CD14-positive monocyte (primary cell): ENCODE data around the gene CTNNAL1. TPM values are rescaled to one million over a fixed set of nuclear protein-coding genes. Genes with fewer than 3 reads are reported as not detected.

Source experiments
- DNase-seq, 3 donors: peaks; one replicate each; pipeline ENCODE4 v3.0.0-alpha.2; 2011 to 2022
- H2AFZ ChIP-seq: 2 replicates; pipeline ENCODE4 v1.6.0; 2012; ENCODE audit warnings: mild to moderate bottlenecking, low read depth, low read length, inconsistent platforms; ENCODE audit not compliant: insufficient read depth, poor library complexity, severe bottlenecking
- H3K27ac ChIP-seq, 2 donors: 1 replicate in 1 of 2; 2 replicates in 1 of 2; pipeline ENCODE4 v1.5.1; 2012 to 2013; ENCODE audit warnings: low read length in 2 of 2, control low read depth in 1 of 2, inconsistent platforms in 1 of 2, low read depth in 1 of 2, mild to moderate bottlenecking in 1 of 2
- H3K27me3 ChIP-seq, 2 donors: one replicate each; pipeline versions ENCODE4 v1.6.0 to v1.6.1; 2011 to 2013; ENCODE audit warnings: low read length in 2 of 2; ENCODE audit not compliant: control insufficient read depth in 2 of 2, insufficient read depth in 2 of 2
- H3K36me3 ChIP-seq, 2 donors: replicated peaks in 1 of 2; 1 replicate in 1 of 2; 2 replicates in 1 of 2; pipeline versions ENCODE4 v1.5.1 to v1.6.1; 2012 to 2013; ENCODE audit warnings: low read length in 2 of 2, control low read depth in 1 of 2, inconsistent platforms in 1 of 2, mild to moderate bottlenecking in 1 of 2; ENCODE audit not compliant: insufficient read depth in 2 of 2, control insufficient read depth in 1 of 2
- H3K4me1 ChIP-seq, 2 donors: 1 replicate in 1 of 2; 2 replicates in 1 of 2; pipeline versions ENCODE4 v1.5.1 to v1.6.1; 2012 to 2013; ENCODE audit warnings: low read length in 2 of 2, control low read depth in 1 of 2, inconsistent platforms in 1 of 2, mild to moderate bottlenecking in 1 of 2, moderate library complexity in 1 of 2; ENCODE audit not compliant: insufficient read depth in 2 of 2, control insufficient read depth in 1 of 2
- H3K4me2 ChIP-seq: replicated peaks from 2 replicates; pipeline ENCODE3; 2012; ENCODE audit warnings: low read length, moderate library complexity, mild to moderate bottlenecking; ENCODE audit not compliant: poor library complexity, severe bottlenecking; ENCODE audit errors: extremely low read depth
- H3K4me3 ChIP-seq, 3 experiments: fragments of 200-600 bp in 1 of 3; sonication (generic) in 1 of 3; replicated peaks in 1 of 3; 1 replicate in 2 of 3; 2 replicates in 1 of 3; pipeline ENCODE4 v1.5.1; 2011 to 2013; ENCODE audit warnings: low read length in 3 of 3, mild to moderate bottlenecking in 3 of 3, control low read depth in 2 of 3, low read depth in 2 of 3, inconsistent platforms in 1 of 3, moderate library complexity in 1 of 3
- H3K79me2 ChIP-seq: 2 replicates; pipeline ENCODE4 v1.6.0; 2012; ENCODE audit warnings: mild to moderate bottlenecking, control low read depth, inconsistent platforms, low read length, moderate library complexity; ENCODE audit not compliant: insufficient read depth
- H3K9ac ChIP-seq: 2 replicates; pipeline ENCODE4 v1.6.0; 2017; ENCODE audit warnings: low read length, mild to moderate bottlenecking; ENCODE audit not compliant: insufficient read depth, poor library complexity, severe bottlenecking
- H3K9me3 ChIP-seq, 2 donors: replicated peaks in 1 of 2; 1 replicate in 1 of 2; 2 replicates in 1 of 2; pipeline versions ENCODE4 v1.5.1 to v1.6.1; 2012 to 2013; ENCODE audit warnings: low read length in 2 of 2, control low read depth in 1 of 2; ENCODE audit not compliant: control insufficient read depth in 1 of 2, insufficient read depth in 1 of 2
- H4K20me1 ChIP-seq: 2 replicates; pipeline ENCODE4 v1.6.0; 2012; ENCODE audit warnings: mild to moderate bottlenecking, low read length, control low read depth, moderate library complexity; ENCODE audit not compliant: insufficient read depth
- H3K27ac Mint-ChIP-seq, 7 donors: one replicate each; pipeline ENCODE4 v1.8.0; 2020; ENCODE audit warnings: mild to moderate bottlenecking in 7 of 7, mixed read lengths in 7 of 7, moderate library complexity in 6 of 7, inconsistent platforms in 2 of 7
- H3K27me3 Mint-ChIP-seq, 3 donors: one replicate each; pipeline ENCODE4 v1.8.0; 2021 to 2022; ENCODE audit warnings: low read depth in 3 of 3, mild to moderate bottlenecking in 3 of 3, mixed read lengths in 3 of 3, moderate library complexity in 3 of 3, inconsistent platforms in 1 of 3
- H3K36me3 Mint-ChIP-seq, 2 donors: one replicate each; pipeline ENCODE4 v1.8.0; 2020; ENCODE audit warnings: mixed read lengths in 2 of 2, inconsistent platforms in 1 of 2, mild to moderate bottlenecking in 1 of 2
- H3K4me1 Mint-ChIP-seq: one replicate; pipeline ENCODE4 v1.8.0; 2020; ENCODE audit warnings: mild to moderate bottlenecking, mixed read lengths
- H3K4me3 Mint-ChIP-seq, 2 donors: one replicate each; pipeline ENCODE4 v1.8.0; 2020; ENCODE audit warnings: mild to moderate bottlenecking in 2 of 2, mixed read lengths in 2 of 2, moderate library complexity in 1 of 2
- H3K9me3 Mint-ChIP-seq, 7 donors: one replicate each; pipeline ENCODE4 v1.8.0; 2020 to 2022; ENCODE audit warnings: mixed read lengths in 7 of 7, mild to moderate bottlenecking in 6 of 7, moderate library complexity in 6 of 7, inconsistent platforms in 2 of 7
- WGBS: methylation state at CpG from one replicate; pipeline ENCODE4 v1.1.5; 2013; ENCODE audit warnings: missing lambda C conversion rate; ENCODE audit not compliant: insufficient coverage; 5-methylcytosine and 5-hydroxymethylcytosine counted together
- intact Hi-C, 2 donors: fragments of 100-400 bp; cut with micrococcal nuclease; formaldehyde crosslinking; loops; one replicate each; pipeline versions ENCODE4 v1.15.0 to v1.15.1; 2023
- polyA plus RNA-seq, 3 donors: library from polyadenylated mRNA; depleted of rRNA in 1 of 3; unstranded in 2 of 3; stranded (reverse) in 1 of 3; fragments of 300-500 nt in 2 of 3; fragments of >200 nt in 1 of 3; fragmentation: Illumina TruSeq in 2 of 3; gene quantifications; 1 replicate in 2 of 3; 2 replicates in 1 of 3; pipeline ENCODE4 v1.2.3, GENCODE V29; 2012 to 2021
- TF ChIP-seq, protein P1 (sequence below): fragments of 200-600 bp; IDR thresholded peaks from one replicate; pipeline ENCODE4 v1.8.0; 2022; ENCODE audit warnings: antibody characterized with exemption, mild to moderate bottlenecking

Gene CTNNAL1
- polyA plus RNA-seq, 3 donors = 0.10 to 0.39 (median 0.25) TPM

DNA sequence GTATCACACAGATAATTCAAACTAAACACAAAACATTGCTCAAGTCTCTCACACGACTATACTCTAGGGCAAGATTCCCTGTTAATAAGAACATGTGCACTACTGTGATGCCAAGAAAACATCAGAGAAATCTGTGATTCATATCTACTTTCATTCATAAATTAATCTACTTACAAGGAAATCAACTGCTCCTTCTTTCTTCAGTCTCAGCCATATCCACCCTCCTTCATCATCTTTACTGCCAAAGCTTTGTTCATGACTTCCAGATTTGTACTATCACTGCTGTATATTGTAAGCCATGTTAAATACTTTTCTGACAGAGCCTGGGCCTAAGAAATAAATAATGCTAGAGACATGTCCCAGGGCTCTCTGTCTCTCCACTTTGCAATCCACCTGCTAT lies 35.1 kb downstream of the CTNNAL1 start:
- intact Hi-C loops = no loop called here
- H3K36me3 Mint-ChIP-seq = peaks cover 15 to 21% of the 10 kb centered on the region in 2 donors
- H3K27me3 Mint-ChIP-seq = peaks cover 0 to 1% (median 0%) of the 10 kb centered on the region in 3 donors
- Histone ChIP-seq H4K20me1 (no peaks in the 10 kb centered on the region), H3K4me1 (no peaks in the 10 kb centered on the region), H3K9ac (no peak overlapping the region), H3K36me3 (no peaks in the 10 kb centered on the region), H3K9me3 (no peaks in the 10 kb centered on the region), H3K27ac (no peak overlapping the region), H3K27me3 (no peaks in the 10 kb centered on the region), H2AFZ (no peak overlapping the region), H3K4me2 (no peak overlapping the region), H3K79me2 (no peaks in the 10 kb centered on the region), H3K4me3 (no peak overlapping the region)
- peaks cover 0 to 2% (median 0%) of the 10 kb centered on the region in 7 donors for H3K9me3 Mint-ChIP-seq
- TF ChIP-seq, protein P1, sequence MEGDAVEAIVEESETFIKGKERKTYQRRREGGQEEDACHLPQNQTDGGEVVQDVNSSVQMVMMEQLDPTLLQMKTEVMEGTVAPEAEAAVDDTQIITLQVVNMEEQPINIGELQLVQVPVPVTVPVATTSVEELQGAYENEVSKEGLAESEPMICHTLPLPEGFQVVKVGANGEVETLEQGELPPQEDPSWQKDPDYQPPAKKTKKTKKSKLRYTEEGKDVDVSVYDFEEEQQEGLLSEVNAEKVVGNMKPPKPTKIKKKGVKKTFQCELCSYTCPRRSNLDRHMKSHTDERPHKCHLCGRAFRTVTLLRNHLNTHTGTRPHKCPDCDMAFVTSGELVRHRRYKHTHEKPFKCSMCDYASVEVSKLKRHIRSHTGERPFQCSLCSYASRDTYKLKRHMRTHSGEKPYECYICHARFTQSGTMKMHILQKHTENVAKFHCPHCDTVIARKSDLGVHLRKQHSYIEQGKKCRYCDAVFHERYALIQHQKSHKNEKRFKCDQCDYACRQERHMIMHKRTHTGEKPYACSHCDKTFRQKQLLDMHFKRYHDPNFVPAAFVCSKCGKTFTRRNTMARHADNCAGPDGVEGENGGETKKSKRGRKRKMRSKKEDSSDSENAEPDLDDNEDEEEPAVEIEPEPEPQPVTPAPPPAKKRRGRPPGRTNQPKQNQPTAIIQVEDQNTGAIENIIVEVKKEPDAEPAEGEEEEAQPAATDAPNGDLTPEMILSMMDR = no peak
- H3K4me3 Mint-ChIP-seq = no peak overlapping the region
- DNase-seq = no peak
- H3K27ac Mint-ChIP-seq = no peak overlapping the region
- 44% methylated on average over 1 of the region's 1 CpG for WGBS
- no peaks in the 10 kb centered on the region for H3K4me1 Mint-ChIP-seq

DNA sequence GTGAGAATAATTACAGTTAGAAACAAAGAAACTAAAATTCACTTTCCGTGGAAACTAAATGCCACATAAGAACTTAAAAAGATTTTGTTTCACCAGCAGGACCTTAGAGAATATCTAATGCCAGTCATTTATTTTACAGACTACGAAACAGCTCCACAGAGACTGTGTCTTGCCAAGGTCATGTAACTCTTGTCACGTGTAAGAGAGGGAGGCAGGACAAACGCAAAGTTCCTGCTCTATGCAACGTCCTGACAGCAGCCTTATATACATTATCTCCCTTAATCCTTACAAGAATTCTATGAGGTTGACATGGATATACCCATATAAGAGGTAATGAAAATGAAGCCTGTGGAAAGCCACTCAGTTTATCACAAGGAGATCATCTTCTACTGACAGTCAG lies 39.4 kb downstream of the CTNNAL1 start:
- TF ChIP-seq, protein P1 = no peak
- Mint-ChIP-seq H3K36me3 (peaks cover 19 to 24% of the 10 kb centered on the region in 2 donors), H3K27me3 (no peaks in the 10 kb centered on the region), H3K4me1 (no peaks in the 10 kb centered on the region), H3K9me3 (peaks cover 0 to 9% (median 3%) of the 10 kb centered on the region in 7 donors), H3K27ac (no peak overlapping the region), H3K4me3 (no peak overlapping the region)
- Histone ChIP-seq H3K9ac (no peak overlapping the region), H3K4me1 (no peaks in the 10 kb centered on the region), H3K4me2 (no peak overlapping the region), H3K4me3 (no peak overlapping the region), H2AFZ (no peak overlapping the region), H3K27me3 (no peaks in the 10 kb centered on the region), H3K27ac (no peak overlapping the region), H4K20me1 (no peaks in the 10 kb centered on the region), H3K79me2 (no peaks in the 10 kb centered on the region), H3K36me3 (no peaks in the 10 kb centered on the region), H3K9me3 (peaks cover 0 to 3% of the 10 kb centered on the region in 2 donors)
- no CpG with 5 or more reads among the region's 5 CpGs for WGBS
- no peak for DNase-seq
- intact Hi-C loops = no loop called here
